Erythroblast (primary cell): Measurements from ENCODE around the gene MARK3.
A peak's percentile ranks its signal among the peaks of the same experiment; 100 is the strongest.

Experiments
- DNase-seq, 2 experiments: peaks; one replicate each; lab custom pipeline; 2025; lab: John Stamatoyannopoulos, UW
- GATA1 ChIP-seq: IDR thresholded peaks from 2 replicates; pipeline ENCODE4 v1.6.1; 2011; ENCODE audit warnings: low read depth, mild to moderate bottlenecking, control low read depth, low read length, moderate library complexity
- POLR2A ChIP-seq: IDR thresholded peaks from 2 replicates; pipeline ENCODE4 v1.6.1; 2011; ENCODE audit warnings: mild to moderate bottlenecking, low read length

Gene MARK3

GRCh38 chr14:103526247-103526913, 141.2 kb downstream of the MARK3 start:
- TF ChIP-seq POLR2A (no peak), GATA1 (no peak)
- DNase-seq: no peak

- DNase-seq: no peak
- no peak for TF ChIP-seq GATA1
Observed at GRCh38 chr14:103526914-103527248, 141.7 kb downstream of the MARK3 start.

GRCh38 chr14:103527408-103528145, 142.4 kb downstream of the MARK3 start:
- no peak for TF ChIP-seq POLR2A
- TF ChIP-seq GATA1: no peak
- no peak for DNase-seq

GRCh38 chr14:103528146-103528586, 143.0 kb downstream of the MARK3 start:
- DNase-seq: no peak
- TF ChIP-seq POLR2A: no peak
- no peak for TF ChIP-seq GATA1

- TF ChIP-seq GATA1 (no peak), POLR2A (no peak)
- peak; percentile 89 to 94 for DNase-seq
Observed at GRCh38 chr14:103528587-103529382, 143.6 kb downstream of the MARK3 start, which contains the start of gene TRMT61A. TSS of gene TRMT61A (plus strand) at chr14:103529196. CDS start at chr14:103529979, 783 bp downstream.

- DNase-seq: peak; percentile 39 to 47
- TF ChIP-seq POLR2A: peak; percentile 43
- TF ChIP-seq GATA1: no peak
Observed at GRCh38 chr14:103529383-103530365, 144.5 kb downstream of the MARK3 start.

GRCh38 chr14:103530390-103530789, 145.2 kb downstream of the MARK3 start:
- DNase-seq: peak; percentile 56 to 61

GRCh38 chr14:103530831-103531230, 145.6 kb downstream of the MARK3 start:
- DNase-seq: no peak
- TF ChIP-seq POLR2A: no peak
- TF ChIP-seq GATA1: no peak

More at GRCh38 chr14:103530390-103530789, 145.2 kb downstream of the MARK3 start:
- TF ChIP-seq POLR2A (no peak), GATA1 (no peak)

GRCh38 chr14:103531421-103532215, 146.4 kb downstream of the MARK3 start:
- TF ChIP-seq GATA1 (no peak), POLR2A (no peak)
- DNase-seq: no peak

- no peak for TF ChIP-seq POLR2A
- no peak for DNase-seq
Observed at GRCh38 chr14:103532216-103533136, 147.3 kb downstream of the MARK3 start.
